ENCODE results near the gene CST9. TPM values are rescaled to one million over a fixed set of nuclear protein-coding genes. Genes with fewer than 3 reads are reported as not detected.
"Not testable (repeated sequence)": the region's sequence is repeated elsewhere in the genome, so short reads cannot be mapped to it uniquely, and the experiment has no call there.

CST9 gene
- total RNA-seq, 1 experiment from 2014 or later = not detected

DNA sequence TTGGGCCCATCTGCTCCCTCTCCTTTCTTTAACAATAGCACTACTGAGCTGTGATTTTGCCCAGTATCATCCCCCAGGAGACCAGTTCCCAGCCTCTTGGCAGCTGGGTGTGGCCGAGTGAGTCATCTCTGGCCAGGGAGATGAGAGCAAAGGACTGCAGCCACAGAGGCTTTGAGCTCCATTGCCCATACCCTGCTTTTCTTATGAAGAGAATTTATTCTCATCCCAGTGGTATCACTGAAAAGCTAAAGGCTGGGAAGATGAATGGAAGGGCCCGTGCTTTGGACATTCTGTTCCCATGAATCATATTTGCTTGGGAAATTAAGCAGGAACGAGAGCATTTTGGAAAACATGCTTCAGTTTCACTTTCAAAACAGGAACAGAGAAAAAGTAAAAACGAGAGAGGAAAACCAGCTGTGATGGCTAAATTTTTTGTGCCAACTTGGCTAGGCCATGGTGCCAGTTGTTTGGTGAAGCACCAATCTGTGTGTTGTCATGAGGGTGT, 17.2 kb upstream of the CST9 start:
- H3K27me3 ChIP-seq (ENCODE audit: control insufficient read depth, insufficient read depth, low read length) = no peaks in the 10 kb centered on the region
- H3K4me3 ChIP-seq (ENCODE audit: insufficient read depth, low read depth, low read length) = no peak overlapping the region
- no peak for DNase-seq
- H3K36me3 ChIP-seq (replicated peaks; ENCODE audit: control insufficient read depth, insufficient read depth, low read length) = no peaks in the 10 kb centered on the region

DNA sequence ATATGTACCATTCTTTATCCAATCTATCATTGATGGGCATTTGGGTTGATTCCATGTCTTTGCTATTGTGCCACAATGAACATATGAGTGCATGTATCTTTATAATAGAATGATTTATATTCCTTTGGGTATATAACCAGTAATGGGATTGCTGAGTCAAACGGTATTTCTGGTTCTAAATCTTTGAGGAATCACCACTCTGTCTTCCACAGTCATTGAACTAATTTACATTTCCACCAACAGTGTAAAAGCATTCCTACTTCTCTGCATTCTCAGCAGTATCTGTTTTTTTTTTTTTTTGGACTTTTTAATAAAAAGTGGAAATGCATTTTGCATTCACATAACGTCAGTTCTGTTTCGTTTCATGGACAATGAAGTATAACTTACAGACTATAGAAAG, 16.7 kb upstream of the CST9 start:
- H3K4me3 ChIP-seq (ENCODE audit: insufficient read depth, low read depth, low read length); DNase-seq; H3K36me3 ChIP-seq (replicated peaks; ENCODE audit: control insufficient read depth, insufficient read depth, low read length); H3K27me3 ChIP-seq (ENCODE audit: control insufficient read depth, insufficient read depth, low read length): not testable (repeated sequence)

DNA sequence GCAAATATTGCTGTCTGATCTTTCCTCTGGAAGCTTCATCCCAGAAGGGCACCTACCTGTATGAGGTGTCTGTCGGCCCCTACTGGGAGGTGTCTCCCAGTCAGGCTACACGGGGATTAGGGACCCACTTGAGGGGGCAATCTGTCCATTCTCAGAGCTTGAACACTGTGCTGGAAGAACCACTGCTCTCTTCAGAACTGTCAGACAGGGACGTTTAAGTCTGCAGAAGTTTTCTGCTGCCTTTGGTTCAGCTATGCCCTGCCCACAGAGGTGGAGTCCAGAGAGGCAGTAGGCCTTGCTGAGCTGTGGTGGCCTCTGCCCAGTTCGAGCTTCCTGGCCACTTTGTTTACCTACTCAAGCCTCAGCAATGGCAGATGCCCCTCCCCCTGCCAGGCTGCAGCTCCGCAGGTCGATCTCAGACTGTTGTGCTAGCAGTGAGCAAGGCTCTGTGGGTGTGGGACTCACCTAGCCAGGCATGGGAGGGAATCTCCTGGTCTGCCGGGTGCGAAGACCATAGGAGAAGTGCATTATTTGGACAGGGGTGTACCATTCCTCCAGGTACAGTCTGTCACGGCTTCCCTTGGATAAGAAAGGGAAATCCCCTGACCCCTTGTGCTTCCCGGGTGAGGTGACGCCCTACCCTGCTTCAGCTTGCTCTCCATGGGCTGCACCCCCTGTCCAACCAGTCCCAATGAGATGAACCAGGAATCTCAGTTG, 15.1 kb upstream of the CST9 start:
- H3K4me3 ChIP-seq (ENCODE audit: insufficient read depth, low read depth, low read length); H3K27me3 ChIP-seq (ENCODE audit: control insufficient read depth, insufficient read depth, low read length); H3K36me3 ChIP-seq (replicated peaks; ENCODE audit: control insufficient read depth, insufficient read depth, low read length); DNase-seq: not testable (repeated sequence)

DNA sequence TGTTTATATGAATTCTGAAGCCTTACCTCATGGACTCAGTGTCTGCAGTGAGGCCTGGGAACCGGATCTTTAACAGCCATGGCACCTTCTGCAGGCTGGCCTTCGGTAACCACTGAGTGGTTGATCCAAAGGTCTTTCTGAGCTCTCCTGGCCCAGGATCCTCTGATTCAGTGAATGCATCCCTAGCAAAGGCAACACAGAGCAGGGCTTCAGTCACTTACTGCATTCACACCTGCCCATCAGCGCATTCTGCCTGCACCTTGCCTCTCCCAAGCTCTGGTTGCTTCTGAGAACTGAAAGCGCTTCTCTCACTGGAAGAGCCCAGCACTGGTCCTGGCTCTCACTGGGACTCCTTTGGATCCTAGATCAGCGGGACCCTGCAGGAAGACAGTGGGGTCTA, 8.4 kb upstream of the CST9 start:
- no peaks in the 10 kb centered on the region for H3K27me3 ChIP-seq (ENCODE audit: control insufficient read depth, insufficient read depth, low read length)
- H3K36me3 ChIP-seq (replicated peaks; ENCODE audit: control insufficient read depth, insufficient read depth, low read length) = no peaks in the 10 kb centered on the region
- no peak overlapping the region for H3K4me3 ChIP-seq (ENCODE audit: insufficient read depth, low read depth, low read length)
- no peak for DNase-seq

DNA sequence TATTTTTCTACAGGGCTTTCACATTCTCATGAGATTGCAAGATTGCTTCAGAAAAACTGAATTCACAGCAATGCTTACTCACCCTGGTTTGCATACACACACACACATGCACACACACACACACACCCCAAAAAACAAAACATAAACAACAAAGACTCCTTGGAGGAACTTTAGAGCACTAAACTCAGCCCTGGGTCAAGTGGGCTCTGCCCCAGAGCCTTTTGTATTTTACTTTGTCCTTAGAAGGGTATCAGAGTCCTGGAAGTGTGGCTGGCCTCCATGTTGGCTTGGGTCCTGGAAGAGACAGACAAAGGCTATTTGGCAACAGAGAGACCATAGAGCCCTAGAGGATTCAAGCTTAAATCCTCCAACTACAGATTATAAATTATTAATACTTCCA, 8.0 kb upstream of the CST9 start:
- DNase-seq = no peak
- Histone ChIP-seq H3K36me3 (replicated peaks; ENCODE audit: control insufficient read depth, insufficient read depth, low read length) (no peaks in the 10 kb centered on the region), H3K27me3 (ENCODE audit: control insufficient read depth, insufficient read depth, low read length) (no peaks in the 10 kb centered on the region), H3K4me3 (ENCODE audit: insufficient read depth, low read depth, low read length) (no peak overlapping the region)

DNA sequence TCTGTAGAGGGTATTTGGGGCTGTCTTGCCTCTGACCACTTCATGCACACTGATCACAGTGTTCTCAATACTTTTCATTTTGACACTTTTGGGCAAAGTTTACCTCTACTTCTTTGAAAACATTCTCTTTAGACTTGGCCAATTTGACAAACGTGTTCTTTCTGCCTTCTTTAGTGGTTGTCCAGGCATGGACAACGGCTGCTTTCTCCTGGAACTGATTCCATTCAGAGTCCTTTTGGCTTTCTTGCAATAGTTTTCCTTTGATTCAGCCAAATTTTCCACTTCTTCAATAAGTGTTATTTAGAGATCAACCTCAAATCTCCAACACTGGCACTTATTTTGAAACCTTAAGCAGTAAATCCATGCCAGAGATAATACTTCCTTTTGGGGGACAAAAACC, 6.7 kb upstream of the CST9 start:
- no peaks in the 10 kb centered on the region; the same call in 1 of the 2 replicates for H3K27me3 ChIP-seq (ENCODE audit: control insufficient read depth, insufficient read depth, low read length)
- no peak overlapping the region for H3K4me3 ChIP-seq (ENCODE audit: insufficient read depth, low read depth, low read length)
- no peak for DNase-seq
- no peaks in the 10 kb centered on the region for H3K36me3 ChIP-seq (replicated peaks; ENCODE audit: control insufficient read depth, insufficient read depth, low read length)

DNA sequence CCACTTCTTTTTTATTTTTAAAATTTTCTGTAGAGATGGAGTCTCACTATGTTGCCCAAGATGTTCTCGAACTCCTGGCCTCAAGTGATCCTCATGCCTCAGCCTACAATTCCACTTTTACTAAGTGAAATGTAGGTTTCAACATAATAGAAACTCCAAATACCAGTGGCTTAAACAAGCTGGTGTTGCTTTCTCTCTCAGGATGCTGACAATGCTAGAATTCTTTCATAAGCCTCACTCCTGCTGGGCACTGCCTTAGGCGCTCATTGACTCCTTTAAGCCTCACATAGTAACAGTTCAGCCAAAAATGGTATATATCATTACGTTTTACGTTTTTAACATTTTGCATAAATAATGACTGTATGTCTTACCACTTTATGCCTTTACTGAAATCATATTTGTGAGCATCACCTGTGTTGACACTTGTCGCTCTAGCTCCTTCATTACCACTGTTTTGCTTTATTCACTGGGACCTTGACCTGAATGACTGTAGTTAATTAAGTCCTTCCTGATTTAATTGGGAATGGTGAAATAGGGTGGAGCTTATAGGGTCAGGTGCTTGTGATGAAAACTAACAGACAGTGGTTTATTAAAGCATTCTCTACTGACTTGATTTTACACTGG, 3.9 kb upstream of the CST9 start:
- DNase-seq = no peak
- H3K36me3 ChIP-seq (replicated peaks; ENCODE audit: control insufficient read depth, insufficient read depth, low read length) = no peaks in the 10 kb centered on the region

DNA sequence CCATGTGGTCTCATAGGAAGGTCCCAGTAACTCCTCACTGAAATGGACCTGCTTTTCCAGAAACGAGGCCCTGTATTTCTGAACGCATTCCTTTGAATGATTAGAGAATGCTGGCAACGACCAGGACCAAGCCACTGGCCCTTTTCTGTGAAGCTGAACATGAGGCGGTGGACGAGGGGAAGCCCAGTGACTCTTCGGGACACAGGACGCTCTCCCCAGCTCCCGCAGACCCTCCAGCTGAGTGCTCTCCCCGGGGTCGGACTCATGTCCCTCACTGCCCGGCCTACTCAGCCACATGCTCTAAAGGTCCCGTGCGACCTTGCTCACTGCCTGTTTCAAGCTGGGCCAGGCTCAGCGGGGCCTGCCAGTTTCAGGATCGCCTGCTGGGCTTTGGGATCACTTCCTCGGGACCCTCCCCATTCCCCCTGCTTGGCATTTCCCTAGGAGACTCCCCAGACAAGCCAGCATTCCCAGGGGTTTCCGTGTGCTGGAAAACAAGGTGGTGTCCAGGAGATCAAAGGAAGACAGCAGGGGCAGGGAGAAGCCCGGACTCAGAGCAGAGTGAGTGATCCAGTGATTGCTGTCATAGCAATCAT, 2.6 kb upstream of the CST9 start:
- Histone ChIP-seq H3K4me3 (ENCODE audit: insufficient read depth, low read depth, low read length) (no peak overlapping the region), H3K27me3 (ENCODE audit: control insufficient read depth, insufficient read depth, low read length) (no peaks in the 10 kb centered on the region; the same call in 1 of the 2 replicates)
- no peak for DNase-seq

More for the DNA sequence above, 3.9 kb upstream of the CST9 start:
- H3K27me3 ChIP-seq (ENCODE audit: control insufficient read depth, insufficient read depth, low read length) = no peaks in the 10 kb centered on the region; the same call in 1 of the 2 replicates
- H3K4me3 ChIP-seq (ENCODE audit: insufficient read depth, low read depth, low read length) = no peak overlapping the region

DNA sequence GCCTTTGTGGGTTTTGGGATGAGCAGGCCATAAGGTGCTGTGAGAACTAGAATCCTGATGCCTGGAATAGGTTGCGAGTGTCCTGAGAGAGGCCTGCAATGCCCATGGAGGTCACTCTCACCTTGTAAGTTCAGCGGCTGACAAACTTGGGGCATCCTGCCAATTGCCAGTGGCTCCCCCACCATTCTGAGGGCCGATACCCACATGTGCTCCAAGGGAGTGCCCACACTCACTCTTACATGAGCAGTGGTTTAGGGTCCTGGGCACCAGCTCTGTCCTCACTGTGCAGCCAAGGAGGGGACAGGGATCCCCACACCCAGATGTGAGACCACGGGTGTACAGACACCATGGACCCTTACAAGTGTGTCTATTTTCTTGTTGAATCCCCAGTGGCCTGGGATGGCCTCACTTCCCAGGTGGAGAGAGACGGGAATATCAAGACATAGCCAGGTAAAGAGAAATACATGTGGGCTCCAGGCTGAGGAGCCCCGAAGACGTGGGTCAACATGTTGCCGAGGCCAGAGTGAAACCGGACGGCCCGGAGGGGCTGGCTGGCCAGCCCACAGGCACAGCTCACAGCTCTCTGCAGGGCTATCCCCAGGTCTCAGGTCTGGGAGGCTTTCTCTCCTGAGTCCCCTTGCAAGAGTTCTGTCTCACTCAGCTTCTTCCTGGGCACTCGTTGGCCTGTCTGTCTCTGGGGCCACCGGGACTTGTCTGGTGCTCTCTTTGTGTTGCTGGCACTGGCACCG, 2.0 kb upstream of the CST9 start:
- H3K4me3 ChIP-seq (ENCODE audit: insufficient read depth, low read depth, low read length) = no peak overlapping the region
- H3K27me3 ChIP-seq (ENCODE audit: control insufficient read depth, insufficient read depth, low read length) = no peaks in the 10 kb centered on the region; the same call in 1 of the 2 replicates
- no peaks in the 10 kb centered on the region for H3K36me3 ChIP-seq (replicated peaks; ENCODE audit: control insufficient read depth, insufficient read depth, low read length)
- no peak for DNase-seq

More for the DNA sequence above, 2.6 kb upstream of the CST9 start:
- no peaks in the 10 kb centered on the region for H3K36me3 ChIP-seq (replicated peaks; ENCODE audit: control insufficient read depth, insufficient read depth, low read length)

DNA sequence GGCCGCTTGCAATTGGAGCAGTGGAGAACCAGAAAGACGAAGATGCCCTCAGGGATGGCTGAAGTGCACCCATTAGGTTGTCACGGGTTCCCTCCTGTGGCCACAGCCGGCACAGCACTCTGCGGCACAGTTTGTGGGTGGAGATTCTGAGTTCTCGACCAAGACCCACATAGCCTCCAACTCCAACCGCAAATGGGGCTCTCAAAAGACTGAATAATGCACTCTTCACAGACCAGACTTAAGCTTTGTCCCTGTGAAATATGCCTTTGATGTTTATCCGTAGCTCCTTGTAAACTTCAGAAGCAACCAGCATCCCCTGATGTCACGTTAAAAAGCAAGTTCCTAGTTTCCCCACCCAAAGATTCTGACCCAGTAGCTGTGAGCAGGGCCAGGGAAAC, 934 bp upstream of the CST9 start:
- Histone ChIP-seq H3K27me3 (ENCODE audit: control insufficient read depth, insufficient read depth, low read length) (no peaks in the 10 kb centered on the region; the same call in 1 of the 2 replicates), H3K36me3 (replicated peaks; ENCODE audit: control insufficient read depth, insufficient read depth, low read length) (no peaks in the 10 kb centered on the region), H3K4me3 (ENCODE audit: insufficient read depth, low read depth, low read length) (no peak overlapping the region)
- peak; percentile 90 for DNase-seq

DNA sequence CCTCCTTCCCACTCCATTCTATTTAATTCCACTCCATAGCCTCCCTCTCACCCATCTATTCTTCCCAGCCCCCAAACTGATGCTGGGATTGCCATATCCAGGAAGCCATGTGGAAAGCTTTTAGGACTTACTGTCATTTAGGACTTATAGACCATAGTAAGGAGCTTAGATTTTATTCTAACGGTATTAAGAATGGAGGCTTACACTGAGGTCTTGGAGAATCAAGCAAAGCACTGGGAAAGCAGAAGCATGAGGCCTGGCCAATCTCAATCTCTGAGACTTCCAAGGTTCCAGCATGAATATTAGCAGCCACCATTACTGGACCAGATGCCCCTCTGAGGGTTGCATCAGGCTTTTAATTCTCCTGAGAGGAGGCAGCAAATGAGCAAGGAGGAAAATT, 1.4 kb downstream of the CST9 start:
- Histone ChIP-seq H3K36me3 (replicated peaks; ENCODE audit: control insufficient read depth, insufficient read depth, low read length) (no peaks in the 10 kb centered on the region), H3K4me3 (ENCODE audit: insufficient read depth, low read depth, low read length) (no peak overlapping the region), H3K27me3 (ENCODE audit: control insufficient read depth, insufficient read depth, low read length) (no peaks in the 10 kb centered on the region; the same call in 1 of the 2 replicates)
- no peak for DNase-seq

DNA sequence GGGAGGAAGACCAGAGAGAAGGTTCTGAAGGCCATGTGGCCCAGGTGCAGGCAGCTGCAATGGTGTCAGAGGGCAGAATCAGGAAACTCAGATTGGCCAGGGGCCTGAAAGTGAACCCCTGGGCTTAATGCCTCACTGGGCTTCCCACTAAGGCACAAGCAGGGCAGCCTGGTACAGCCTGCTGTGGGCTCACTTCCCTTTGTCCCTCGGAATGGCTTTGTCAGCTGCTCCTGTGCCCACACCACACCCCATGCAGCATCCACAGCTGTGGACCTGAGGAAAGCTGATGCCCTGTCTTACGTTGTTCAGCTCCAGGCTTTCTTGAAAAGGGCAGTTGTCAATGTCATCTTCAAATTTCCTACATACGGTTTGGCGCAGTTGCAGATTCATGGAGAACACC, 2.4 kb downstream of the CST9 start:
- H3K36me3 ChIP-seq (replicated peaks; ENCODE audit: control insufficient read depth, insufficient read depth, low read length) = no peaks in the 10 kb centered on the region
- H3K4me3 ChIP-seq (ENCODE audit: insufficient read depth, low read depth, low read length) = no peak overlapping the region
- H3K27me3 ChIP-seq (ENCODE audit: control insufficient read depth, insufficient read depth, low read length) = no peaks in the 10 kb centered on the region; the same call in 1 of the 2 replicates
- DNase-seq = no peak

DNA sequence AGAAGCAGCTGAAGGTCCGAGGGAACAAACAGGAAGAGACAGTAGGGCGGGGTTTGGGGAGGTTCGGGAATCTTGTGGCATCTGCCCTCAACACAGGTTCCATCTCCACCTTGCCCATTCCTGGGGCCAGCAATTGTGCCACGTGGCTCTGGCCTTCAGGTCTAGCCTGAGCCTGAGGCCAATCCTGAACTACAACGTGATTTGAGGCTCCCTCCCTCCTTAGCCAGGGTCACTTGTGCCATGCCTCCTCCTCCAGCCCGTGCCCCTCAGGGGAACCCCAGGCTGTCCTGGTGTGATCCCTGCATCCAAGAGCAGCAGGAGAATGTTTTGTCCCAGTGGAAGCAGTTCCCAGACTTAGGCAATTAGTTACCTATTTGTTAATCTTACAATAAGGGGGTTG, 3.0 kb downstream of the CST9 start:
- Histone ChIP-seq H3K4me3 (ENCODE audit: insufficient read depth, low read depth, low read length) (no peak overlapping the region), H3K36me3 (replicated peaks; ENCODE audit: control insufficient read depth, insufficient read depth, low read length) (no peaks in the 10 kb centered on the region), H3K27me3 (ENCODE audit: control insufficient read depth, insufficient read depth, low read length) (no peaks in the 10 kb centered on the region; the same call in 1 of the 2 replicates)
- no peak for DNase-seq

DNA sequence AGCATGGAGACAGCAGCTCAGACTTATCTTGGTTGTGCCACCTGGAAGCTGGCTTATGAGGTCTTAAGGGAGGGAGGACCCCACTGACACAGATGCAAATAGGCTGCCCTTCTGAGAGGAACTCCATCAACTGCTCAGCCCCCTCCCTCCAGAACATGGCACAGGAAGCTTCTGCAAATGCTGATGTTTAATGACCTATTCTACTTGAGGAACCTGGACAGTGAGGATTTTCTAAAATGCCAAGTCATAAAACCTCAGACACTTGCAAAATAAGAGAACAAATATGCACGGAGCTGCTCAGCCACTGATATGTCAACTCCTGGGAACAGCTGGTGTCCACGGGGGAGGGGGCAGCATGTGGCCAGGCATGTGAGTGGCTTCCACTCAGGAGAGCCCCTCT, 3.5 kb downstream of the CST9 start:
- Histone ChIP-seq H3K4me3 (ENCODE audit: insufficient read depth, low read depth, low read length) (no peak overlapping the region), H3K27me3 (ENCODE audit: control insufficient read depth, insufficient read depth, low read length) (no peaks in the 10 kb centered on the region; the same call in 1 of the 2 replicates), H3K36me3 (replicated peaks; ENCODE audit: control insufficient read depth, insufficient read depth, low read length) (no peaks in the 10 kb centered on the region)
- no peak for DNase-seq
